Measurements from ENCODE around the gene H3-3A. TPM values are rescaled to one million over a fixed set of nuclear protein-coding genes. Genes with fewer than 3 reads are reported as not detected.

Gene H3-3A
- total RNA-seq, 1 experiment from 2014 or later: 1,129 TPM

DNA sequence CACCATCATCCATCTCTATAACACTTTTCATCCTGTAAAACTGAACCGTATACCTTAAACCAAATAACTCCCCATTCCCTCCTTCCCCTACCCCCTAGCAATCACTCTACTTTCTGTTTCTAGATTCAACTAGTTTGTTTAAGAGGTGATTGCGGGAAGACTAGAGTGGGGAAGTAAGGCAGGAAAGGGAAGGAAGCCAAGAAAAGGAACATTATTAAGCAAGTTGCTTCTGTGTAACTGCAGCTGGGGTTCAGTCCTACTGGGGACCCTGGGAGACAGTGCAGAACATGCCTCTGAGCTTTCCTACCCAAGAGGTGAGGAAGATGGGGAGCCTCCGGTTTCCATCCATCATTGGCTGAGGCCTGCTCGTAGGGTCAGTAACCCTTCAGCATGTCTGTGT lies 28.9 kb upstream of the H3-3A start:
- no peaks in the 10 kb centered on the region; a peak in 1 of 4 replicates for H3K4me1 Mint-ChIP-seq

More for the DNA sequence above, 28.9 kb upstream of the H3-3A start:
- Histone ChIP-seq H4K8ac (replicated peaks; ENCODE audit: insufficient read length, low read depth, low read length) (no peak overlapping the region), H3K79me2 (ENCODE audit: insufficient read depth, low read length) (no peaks in the 10 kb centered on the region), H3K23me2 (ENCODE audit: insufficient read length, low read depth, low read length, poor library complexity, severe bottlenecking) (no peaks in the 10 kb centered on the region), H2BK5ac (ENCODE audit: insufficient read length, low read length) (no peak overlapping the region), H2AFZ (ENCODE audit: low read length) (no peak overlapping the region), H3K27me3 (ENCODE audit: insufficient read depth, low read length) (no peaks in the 10 kb centered on the region), H3K4me2 (ENCODE audit: insufficient read depth, insufficient read length, low read length) (no peak overlapping the region), H2BK12ac (ENCODE audit: insufficient read length, low read depth, low read length) (no peak overlapping the region), H4K5ac (ENCODE audit: insufficient read length, low read depth, low read length) (no peak overlapping the region), H3K4me1 (ENCODE audit: insufficient read depth, low read length) (no peaks in the 10 kb centered on the region), H3K18ac (ENCODE audit: insufficient read length, low read depth, low read length) (no peak overlapping the region), H3K79me1 (ENCODE audit: insufficient read depth, low read depth, low read length, poor library complexity, severe bottlenecking) (no peaks in the 10 kb centered on the region), H3T11ph (ENCODE audit: low read length) (no peak overlapping the region), H3K4ac (ENCODE audit: low read depth, low read length) (no peak overlapping the region), H4K91ac (ENCODE audit: insufficient read length, low read depth, low read length) (no peak overlapping the region), H2BK20ac (ENCODE audit: low read depth, low read length, poor library complexity, severe bottlenecking) (no peak overlapping the region), H2AK5ac (ENCODE audit: insufficient read length, low read length) (no peak overlapping the region), H4K20me1 (ENCODE audit: control insufficient read depth, insufficient read depth, insufficient read length) (no peaks in the 10 kb centered on the region), H3K27ac (ENCODE audit: insufficient read length, low read depth, low read length) (no peak overlapping the region), H2BK120ac (ENCODE audit: low read depth, low read length, poor library complexity, severe bottlenecking) (no peak overlapping the region), H3K9ac (ENCODE audit: extremely low read depth, insufficient read length, low read length) (no peak overlapping the region), H3K23ac (ENCODE audit: insufficient read length, low read depth, low read length) (no peak overlapping the region), H3K9me3 (ENCODE audit: control insufficient read depth, low read depth, low read length) (no peaks in the 10 kb centered on the region), H2BK15ac (ENCODE audit: low read depth, low read length) (no peak overlapping the region), H3K14ac (ENCODE audit: insufficient read depth, low read length) (no peak overlapping the region), H3K56ac (ENCODE audit: insufficient read length, low read depth, low read length) (no peak overlapping the region)
- Mint-ChIP-seq H3K9me3 (no peaks in the 10 kb centered on the region), H3K4me3 (no peak overlapping the region), H3K27me3 (ENCODE audit: low read depth) (peaks cover 1% of the 10 kb centered on the region), H3K36me3 (ENCODE audit: insufficient read depth in 1 of 3, low read depth in 3 of 3) (no peaks in the 10 kb centered on the region), H3K27ac (0 out of 7 replicates have a peak overlapping the region, but pooled peaks of 1 of the 3 experiments have one; percentile 23)
- DNase-seq: no peak
- WGBS (ENCODE audit: extremely low coverage, insufficient read length, low lambda C conversion rate): 100% methylated on average over 1 of the region's 4 CpGs
- TF ChIP-seq, protein P1, sequence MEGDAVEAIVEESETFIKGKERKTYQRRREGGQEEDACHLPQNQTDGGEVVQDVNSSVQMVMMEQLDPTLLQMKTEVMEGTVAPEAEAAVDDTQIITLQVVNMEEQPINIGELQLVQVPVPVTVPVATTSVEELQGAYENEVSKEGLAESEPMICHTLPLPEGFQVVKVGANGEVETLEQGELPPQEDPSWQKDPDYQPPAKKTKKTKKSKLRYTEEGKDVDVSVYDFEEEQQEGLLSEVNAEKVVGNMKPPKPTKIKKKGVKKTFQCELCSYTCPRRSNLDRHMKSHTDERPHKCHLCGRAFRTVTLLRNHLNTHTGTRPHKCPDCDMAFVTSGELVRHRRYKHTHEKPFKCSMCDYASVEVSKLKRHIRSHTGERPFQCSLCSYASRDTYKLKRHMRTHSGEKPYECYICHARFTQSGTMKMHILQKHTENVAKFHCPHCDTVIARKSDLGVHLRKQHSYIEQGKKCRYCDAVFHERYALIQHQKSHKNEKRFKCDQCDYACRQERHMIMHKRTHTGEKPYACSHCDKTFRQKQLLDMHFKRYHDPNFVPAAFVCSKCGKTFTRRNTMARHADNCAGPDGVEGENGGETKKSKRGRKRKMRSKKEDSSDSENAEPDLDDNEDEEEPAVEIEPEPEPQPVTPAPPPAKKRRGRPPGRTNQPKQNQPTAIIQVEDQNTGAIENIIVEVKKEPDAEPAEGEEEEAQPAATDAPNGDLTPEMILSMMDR (conservative IDR thresholded peaks at IDR 0.05): no peak
